ENCODE measurements around the gene MYO1B.

Gene MYO1B

GRCh38 chr2:191321861-191322662 lies 76.9 kb downstream of the MYO1B start:
- TF ChIP-seq ZNF274 (IDR thresholded peaks at IDR 0.05; ENCODE audit: low read depth, low read length): no peak
- H3K4me3 ChIP-seq (ENCODE audit: low read length): no peak overlapping the region

GRCh38 chr2:191322828-191323506 lies 77.8 kb downstream of the MYO1B start:
- no peak overlapping the region for H3K4me3 ChIP-seq (ENCODE audit: low read length)
- TF ChIP-seq ZNF274 (IDR thresholded peaks at IDR 0.05; ENCODE audit: low read depth, low read length): no peak

- no peak overlapping the region for H3K4me3 ChIP-seq (ENCODE audit: low read length)
- TF ChIP-seq ZNF274 (IDR thresholded peaks at IDR 0.05; ENCODE audit: low read depth, low read length): no peak
These were observed 80.6 kb downstream of the MYO1B start for GRCh38 chr2:191325651-191326365.

GRCh38 chr2:191327484-191327883 lies 82.3 kb downstream of the MYO1B start:
- no peak overlapping the region for H3K4me3 ChIP-seq (ENCODE audit: low read length)
- no peak for TF ChIP-seq ZNF274 (IDR thresholded peaks at IDR 0.05; ENCODE audit: low read depth, low read length)

GRCh38 chr2:191328150-191328809 lies 83.1 kb downstream of the MYO1B start:
- TF ChIP-seq ZNF274 (IDR thresholded peaks at IDR 0.05; ENCODE audit: low read depth, low read length): no peak
- H3K4me3 ChIP-seq (ENCODE audit: low read length): no peak overlapping the region

GRCh38 chr2:191329841-191330240 lies 84.6 kb downstream of the MYO1B start:
- no peak overlapping the region for H3K4me3 ChIP-seq (ENCODE audit: low read length)
- no peak for TF ChIP-seq ZNF274 (IDR thresholded peaks at IDR 0.05; ENCODE audit: low read depth, low read length)

- no peak overlapping the region for H3K4me3 ChIP-seq (ENCODE audit: low read length)
- no peak for TF ChIP-seq ZNF274 (IDR thresholded peaks at IDR 0.05; ENCODE audit: low read depth, low read length)
These were observed 88.7 kb downstream of the MYO1B start for GRCh38 chr2:191333911-191334357.

- H3K4me3 ChIP-seq (ENCODE audit: low read length): no peak overlapping the region
- TF ChIP-seq ZNF274 (IDR thresholded peaks at IDR 0.05; ENCODE audit: low read depth, low read length): no peak
These were observed 90.8 kb downstream of the MYO1B start for GRCh38 chr2:191335875-191336464.

- H3K4me3 ChIP-seq (ENCODE audit: low read length): no peak overlapping the region
- TF ChIP-seq ZNF274 (IDR thresholded peaks at IDR 0.05; ENCODE audit: low read depth, low read length): no peak
These were observed 96.2 kb downstream of the MYO1B start for GRCh38 chr2:191341436-191341835.

- no peak overlapping the region for H3K4me3 ChIP-seq (ENCODE audit: low read length)
- TF ChIP-seq ZNF274 (IDR thresholded peaks at IDR 0.05; ENCODE audit: low read depth, low read length): no peak
These were observed 98.7 kb downstream of the MYO1B start for GRCh38 chr2:191343796-191344338.

- TF ChIP-seq ZNF274 (IDR thresholded peaks at IDR 0.05; ENCODE audit: low read depth, low read length): no peak
- no peak overlapping the region for H3K4me3 ChIP-seq (ENCODE audit: low read length)
These were observed 100.6 kb downstream of the MYO1B start for GRCh38 chr2:191345788-191346187.

- no peak for TF ChIP-seq ZNF274 (IDR thresholded peaks at IDR 0.05; ENCODE audit: low read depth, low read length)
- H3K4me3 ChIP-seq (ENCODE audit: low read length): no peak overlapping the region
These were observed 102.0 kb downstream of the MYO1B start for GRCh38 chr2:191347154-191347553.

- no peak for TF ChIP-seq ZNF274 (IDR thresholded peaks at IDR 0.05; ENCODE audit: low read depth, low read length)
- no peak overlapping the region for H3K4me3 ChIP-seq (ENCODE audit: low read length)
These were observed 102.7 kb downstream of the MYO1B start for GRCh38 chr2:191347881-191348280.

Data from GM08714 (cell line).